GM12878 (cell line): ENCODE data around the gene LLPH. TPM values are rescaled to one million over a fixed set of nuclear protein-coding genes. Genes with fewer than 3 reads are reported as not detected.

ENCODE experiments used
- ATAC-seq: fragments of 200-7000 bp; cut with Tn5 transposase; 3 replicates; pipeline ENCODE4 v1.9.1; 2020; ENCODE audit warnings: mild to moderate bottlenecking, moderate library complexity
- BruUV-seq: library from RNA; stranded (reverse); fragments of 400-500 nt; replicated peaks from 2 replicates; lab custom pipeline; 2021; lab: Mats Ljungman, UMichigan
- CTCF ChIA-PET: fragments of 300-600 bp; sonication (Branson Sonifier 250); formaldehyde crosslinking; extraction: SDS; loops from one replicate; lab custom pipeline; 2021; ENCODE audit warnings: inconsistent platforms; lab: Yijun Ruan, JAX
- POLR2A ChIA-PET: fragments of 350-600 bp; formaldehyde crosslinking; extraction: SDS; loops from one replicate; lab custom pipeline; 2021; ENCODE audit warnings: inconsistent platforms; lab: Charles Lee
- RAD21 ChIA-PET: fragments of 300-600 bp; sonication (Branson Sonifier 250); formaldehyde crosslinking; loops from one replicate; lab custom pipeline; 2023; ENCODE audit warnings: antibody characterized with exemption; ENCODE audit not compliant: unreplicated experiment; lab: Charles Lee
- SMC1A ChIA-PET: fragments of 300-600 bp; sonication (Branson Sonifier 250); formaldehyde crosslinking; loops from one replicate; lab custom pipeline; 2023; ENCODE audit not compliant: unreplicated experiment, uncharacterized antibody; lab: Charles Lee
- DNase-seq: peaks from one replicate; pipeline ENCODE4 v3.0.0-alpha.2; 2011; ENCODE audit warnings: low read depth, low spot score
- FAIRE-seq: peaks from 3 replicates; lab custom pipeline; 2011; peaks lifted over from hg19 to GRCh38; lab: Jason Lieb, UNC
- H2AFZ ChIP-seq: 2 replicates; pipeline ENCODE4 v1.6.0; 2011; ENCODE audit warnings: low read depth, low read length, control low read depth; ENCODE audit not compliant: control insufficient read depth
- H3K27ac ChIP-seq: 2 replicates; pipeline ENCODE4 v1.5.1; 2011; ENCODE audit warnings: control low read depth; ENCODE audit not compliant: control insufficient read depth, insufficient read depth
- H3K27me3 ChIP-seq, 2 experiments: replicated peaks in 1 of 2; 2 replicates each; pipeline versions ENCODE4 v1.6.0 to v1.6.1; 2011; ENCODE audit warnings: low read length in 1 of 2; ENCODE audit not compliant: control insufficient read depth in 2 of 2, insufficient read depth in 2 of 2
- H3K36me3 ChIP-seq, 2 experiments: 2 replicates each; pipeline ENCODE4 v1.5.1; 2011; ENCODE audit warnings: low read length in 1 of 2; ENCODE audit not compliant: control insufficient read depth in 2 of 2, insufficient read depth in 2 of 2
- H3K4me1 ChIP-seq: 2 replicates; pipeline ENCODE4 v1.6.1; 2011; ENCODE audit warnings: mild to moderate bottlenecking, low read length, moderate library complexity, mixed read lengths; ENCODE audit not compliant: control insufficient read depth, insufficient read depth
- H3K4me2 ChIP-seq: 2 replicates; pipeline ENCODE4 v1.6.0; 2011; ENCODE audit warnings: control low read depth; ENCODE audit not compliant: control insufficient read depth, insufficient read depth
- H3K4me3 ChIP-seq: fragments of 200-600 bp; sonication (generic); 2 replicates; pipeline ENCODE4 v1.5.1; 2016
- H3K79me2 ChIP-seq: 2 replicates; pipeline ENCODE4 v1.6.0; 2011; ENCODE audit warnings: low read length; ENCODE audit not compliant: control insufficient read depth, insufficient read depth
- H3K9ac ChIP-seq: 2 replicates; pipeline ENCODE4 v1.8.0; 2011; ENCODE audit warnings: low read length, control low read depth, mixed read lengths; ENCODE audit not compliant: control insufficient read depth, insufficient read depth
- H3K9me3 ChIP-seq: replicated peaks from 3 replicates; pipeline ENCODE4 v1.5.1; 2011; ENCODE audit warnings: mild to moderate bottlenecking, low read length; ENCODE audit not compliant: control insufficient read depth, insufficient read depth
- H4K20me1 ChIP-seq: 2 replicates; pipeline ENCODE4 v1.6.0; 2011; ENCODE audit not compliant: control insufficient read depth, insufficient read depth
- BMI1 ChIP-seq: fragments of 450-650 bp; IDR thresholded peaks from 2 replicates; pipeline ENCODE4 v1.6.1; 2016; ENCODE audit warnings: mild to moderate bottlenecking, moderate library complexity, borderline replicate concordance
- CBX5 ChIP-seq: sonication (generic); IDR thresholded peaks from 2 replicates; pipeline ENCODE4 v1.6.1; 2016; ENCODE audit warnings: low read depth, moderate library complexity, mild to moderate bottlenecking, inconsistent platforms
- CREB1 ChIP-seq: IDR thresholded peaks from 2 replicates; pipeline ENCODE4 v1.6.1; 2012; ENCODE audit warnings: low read depth, mild to moderate bottlenecking, inconsistent platforms
- E2F8 ChIP-seq: fragments of 450-650 bp; IDR thresholded peaks from 2 replicates; pipeline ENCODE4 v1.6.1; 2018; ENCODE audit warnings: mild to moderate bottlenecking, low read depth, moderate library complexity; ENCODE audit not compliant: partially characterized antibody
- EGR1 ChIP-seq, 2 experiments: IDR thresholded peaks; 1 replicate in 1 of 2; 2 replicates in 1 of 2; pipeline ENCODE4 v1.6.1; 2011 to 2012; ENCODE audit warnings: low read depth in 2 of 2, low read length in 2 of 2, borderline replicate concordance in 1 of 2, mild to moderate bottlenecking in 1 of 2, moderate library complexity in 1 of 2
- ESRRA ChIP-seq: IDR thresholded peaks from 2 replicates; pipeline ENCODE4 v1.6.1; 2012; ENCODE audit warnings: mild to moderate bottlenecking, low read length, improper control_type of control experiment
- JUND ChIP-seq: IDR thresholded peaks from 2 replicates; pipeline ENCODE4 v1.6.1; 2012; ENCODE audit warnings: low read depth, mild to moderate bottlenecking, low read length, improper control_type of control experiment, moderate library complexity
- MEF2A ChIP-seq: IDR thresholded peaks from 2 replicates; pipeline ENCODE4 v1.6.1; 2011; ENCODE audit warnings: low read depth, mild to moderate bottlenecking, low read length, moderate library complexity; ENCODE audit not compliant: insufficient read depth
- MXI1 ChIP-seq: fragments of 150-350 bp; IDR thresholded peaks from 2 replicates; pipeline ENCODE4 v1.6.1; 2011; ENCODE audit warnings: low read depth, mild to moderate bottlenecking, inconsistent platforms, low read length, improper control_type of control experiment
- MYC ChIP-seq: IDR thresholded peaks from 2 replicates; pipeline ENCODE4 v1.6.1; 2011; ENCODE audit warnings: mild to moderate bottlenecking, low read length, moderate library complexity, inconsistent platforms; ENCODE audit not compliant: insufficient read depth, insufficient replicate concordance, insufficient read length, severe bottlenecking
- PKNOX1 ChIP-seq: fragments of 450-650 bp; IDR thresholded peaks from 2 replicates; pipeline ENCODE4 v1.6.1; 2016; ENCODE audit warnings: mild to moderate bottlenecking
- RAD21 ChIP-seq: IDR thresholded peaks from 2 replicates; pipeline ENCODE4 v1.6.1; 2011; ENCODE audit warnings: mild to moderate bottlenecking, low read depth, low read length, moderate library complexity; ENCODE audit not compliant: insufficient read depth
- RELA ChIP-seq: fragments of 450-650 bp; IDR thresholded peaks from 2 replicates; pipeline ENCODE4 v1.8.0; 2014; ENCODE audit warnings: borderline replicate concordance; ENCODE audit not compliant: partially characterized antibody
- REST ChIP-seq: IDR thresholded peaks from 2 replicates; pipeline ENCODE4 v1.6.1; 2012; ENCODE audit warnings: mild to moderate bottlenecking, low read depth, low read length
- SMAD5 ChIP-seq: IDR thresholded peaks from 2 replicates; pipeline ENCODE4 v1.6.1; 2016; ENCODE audit warnings: antibody characterized with exemption, low read depth
- SREBF2 ChIP-seq: IDR thresholded peaks from 2 replicates; pipeline ENCODE4 v1.6.1; 2012; ENCODE audit warnings: mild to moderate bottlenecking, low read length
- ZNF384 ChIP-seq: IDR thresholded peaks from 2 replicates; pipeline ENCODE4 v1.6.1; 2012; ENCODE audit warnings: low read depth, mild to moderate bottlenecking, low read length, improper control_type of control experiment, borderline replicate concordance
- in situ Hi-C: fragments of 300-500 bp; cut with MboI; formaldehyde crosslinking; loops from 9 replicates; pipeline ENCODE4 v1.14.3; 2018; ENCODE audit warnings: mixed read lengths
- intact Hi-C: fragments of 100-400 bp; cut with micrococcal nuclease; formaldehyde crosslinking; loops from one replicate; pipeline ENCODE4 v1.14.2; 2022; ENCODE audit not compliant: unreplicated experiment
- polyA plus RNA-seq, 11 experiments: library from polyadenylated mRNA; depleted of rRNA in 4 of 11; unstranded in 6 of 11; stranded (reverse) in 5 of 11; fragments of >200 nt; fragmentation: Nextera tagmentation in 4 of 11; fragmentation: Illumina TruSeq in 1 of 11; extraction: Ambion mirVana in 4 of 11; extraction: Trizol in 1 of 11; gene quantifications; 1 replicate in 1 of 11; 2 replicates in 10 of 11; pipeline versions ENCODE4 v1.2.1 to v1.2.3, GENCODE V29; 2011 to 2016; ENCODE audit warnings: inconsistent platforms in 2 of 11, missing spikeins in 2 of 11, low read depth in 1 of 11
- total RNA-seq, 4 experiments: library from RNA; depleted of rRNA in 3 of 4; stranded (reverse); fragments of >200 nt in 3 of 4; fragmentation: Illumina TruSeq in 1 of 4; extraction: Trizol in 1 of 4; gene quantifications; 2 replicates each; pipeline versions ENCODE4 v1.2.1 to v1.2.3, GENCODE V29; 2013 to 2021

The LLPH gene
- total and polyA plus RNA-seq, 10 of the 15 experiments (the other 5 are each of a cell fraction or from before 2014, with no cell fraction given): 15.2 to 107 (median 70.4) TPM

GRCh38 chr12:66142826-66143225, 12.3 kb upstream of the LLPH start:
- ChIA-PET RAD21 (no interaction called here), CTCF (no interaction called here), POLR2A (no interaction called here), SMC1A (no interaction called here)
- no peak overlapping the region for H2AFZ ChIP-seq
- no TSS peak for BruUV-seq
- no peak for TF ChIP-seq ESRRA
- no peak for TF ChIP-seq RELA
- TF ChIP-seq MXI1: no peak
- no peak for TF ChIP-seq E2F8
- TF ChIP-seq JUND: no peak
- no peak for TF ChIP-seq CBX5
- no peak for TF ChIP-seq PKNOX1
- no peak for TF ChIP-seq CREB1
- TF ChIP-seq MYC: no peak
- TF ChIP-seq BMI1: no peak
- TF ChIP-seq SREBF2: no peak
- no peak for TF ChIP-seq RAD21
- no peak for TF ChIP-seq REST
- no peak for TF ChIP-seq MEF2A
- no peak for TF ChIP-seq SMAD5
- no peak for TF ChIP-seq ZNF384
- no peak for TF ChIP-seq EGR1 (IDR thresholded peaks at IDR 0.05; ENCODE audit: borderline replicate concordance in 1 of 2, low read depth in 2 of 2, low read length in 2 of 2)
- intact Hi-C loops: no loop called here
- no peaks in the 10 kb centered on the region for H3K27me3 ChIP-seq
- peaks cover 23% of the 10 kb centered on the region for H3K9me3 ChIP-seq
- H3K4me2 ChIP-seq: no peak overlapping the region
- no peaks in the 10 kb centered on the region for H4K20me1 ChIP-seq
- DNase-seq (no peak), FAIRE-seq (no peak), ATAC-seq (no peak)
- H3K9ac ChIP-seq: no peak overlapping the region
- in situ Hi-C loops: no loop called here
- H3K27ac ChIP-seq: no peak overlapping the region
- no peak overlapping the region for H3K4me3 ChIP-seq
- H3K36me3 ChIP-seq: peaks cover 5 to 23% of the 10 kb centered on the region in 2 experiments
- no peaks in the 10 kb centered on the region for H3K79me2 ChIP-seq
- no peaks in the 10 kb centered on the region for H3K4me1 ChIP-seq
